HepG2 (cell line): Measurements from ENCODE around the gene SLC35F6. TPM values are rescaled to one million over a fixed set of nuclear protein-coding genes. Genes with fewer than 3 reads are reported as not detected.

Experiments used
- ETV6 ChIP-seq: sonication (generic); formaldehyde crosslinking; conservative IDR thresholded peaks from 2 replicates; pipeline ENCODE4 v1.4.0; 2020; ENCODE audit warnings: missing genetic modification reagents
- ISX ChIP-seq: sonication (generic); formaldehyde crosslinking; conservative IDR thresholded peaks from 2 replicates; pipeline ENCODE4 v1.5.0; 2020; ENCODE audit warnings: missing genetic modification reagents
- JDP2 ChIP-seq: sonication (generic); formaldehyde crosslinking; IDR thresholded peaks from 2 replicates; pipeline ENCODE4 v1.8.1; 2022; ENCODE audit warnings: missing genetic modification reagents, borderline replicate concordance
- NKX3-1 ChIP-seq: sonication (generic); formaldehyde crosslinking; IDR thresholded peaks from 2 replicates; pipeline ENCODE4 v1.5.0; 2020; ENCODE audit warnings: missing genetic modification reagents
- NR3C1 ChIP-seq: sonication (generic); formaldehyde crosslinking; IDR thresholded peaks from 2 replicates; pipeline ENCODE4 v1.4.0; 2020; ENCODE audit warnings: missing genetic modification reagents
- RNF2 ChIP-seq: fragments of 450-650 bp; conservative IDR thresholded peaks from 2 replicates; pipeline ENCODE4 v1.6.1; 2016; ENCODE audit warnings: low read depth
- SMAD3 ChIP-seq: sonication (generic); formaldehyde crosslinking; IDR thresholded peaks from 2 replicates; pipeline ENCODE4 v1.4.0; 2020; ENCODE audit warnings: missing genetic modification reagents
- ZBTB42 ChIP-seq: sonication (generic); formaldehyde crosslinking; IDR thresholded peaks from 2 replicates; pipeline ENCODE4 v1.5.0; 2020; ENCODE audit warnings: mild to moderate bottlenecking, missing genetic modification reagents
- ZFX ChIP-seq: sonication (generic); formaldehyde crosslinking; IDR thresholded peaks from 2 replicates; pipeline ENCODE4 v1.4.0; 2020; ENCODE audit warnings: mild to moderate bottlenecking, low read depth, missing genetic modification reagents, moderate library complexity
- ZNF296 ChIP-seq: sonication (generic); formaldehyde crosslinking; conservative IDR thresholded peaks from 2 replicates; pipeline ENCODE4 v1.5.0; 2020; ENCODE audit warnings: mild to moderate bottlenecking, missing genetic modification reagents
- polyA plus RNA-seq, 8 experiments: library from polyadenylated mRNA; depleted of rRNA in 3 of 8; stranded (reverse) in 7 of 8; unstranded in 1 of 8; fragments of >200 nt; fragmentation: Illumina TruSeq in 4 of 8; extraction: Trizol in 4 of 8; gene quantifications; 2 replicates each; pipeline versions ENCODE4 v1.2.1 to v1.2.3, GENCODE V29; 2011 to 2016; ENCODE audit warnings: low read depth in 4 of 8, missing spikeins in 1 of 8, mixed read lengths in 1 of 8; ENCODE audit not compliant: insufficient read depth in 1 of 8
- total RNA-seq, 5 experiments: library from RNA; depleted of rRNA; stranded (reverse); fragments of >200 nt; fragmentation: Illumina TruSeq; extraction: Trizol; gene quantifications; 2 replicates each; pipeline ENCODE4 v1.2.3, GENCODE V29; 2016; ENCODE audit warnings: low read depth in 1 of 5
- TF ChIP-seq, protein P1 (sequence below): sonication (generic); formaldehyde crosslinking; IDR thresholded peaks from 2 replicates; pipeline ENCODE4 v1.4.0; 2020; ENCODE audit warnings: missing genetic modification reagents
- TF ChIP-seq, protein P2 (sequence below): sonication (generic); formaldehyde crosslinking; IDR thresholded peaks from 2 replicates; pipeline ENCODE4 v1.8.0; 2022; ENCODE audit warnings: missing genetic modification reagents, mild to moderate bottlenecking, moderate library complexity, borderline replicate concordance
- TF ChIP-seq, protein P3 (sequence below): sonication (generic); formaldehyde crosslinking; conservative IDR thresholded peaks from 2 replicates; pipeline ENCODE4 v1.4.0; 2020; ENCODE audit warnings: missing genetic modification reagents
- TF ChIP-seq, protein P4 (sequence below): sonication (generic); formaldehyde crosslinking; conservative IDR thresholded peaks from 2 replicates; pipeline ENCODE4 v1.8.0; 2022; ENCODE audit warnings: mild to moderate bottlenecking, moderate library complexity, missing genetic modification reagents
- TF ChIP-seq, protein P5 (sequence below), 2 experiments: sonication (generic) in 1 of 2; formaldehyde crosslinking in 1 of 2; IDR thresholded peaks; 2 replicates each; pipeline versions ENCODE4 v1.5.1 to v1.6.1; 2011 to 2020; ENCODE audit warnings: borderline replicate concordance in 1 of 2, low read depth in 1 of 2, low read length in 1 of 2, mild to moderate bottlenecking in 1 of 2, missing genetic modification reagents in 1 of 2, moderate library complexity in 1 of 2
- TF ChIP-seq, protein P6 (sequence below): IDR thresholded peaks from 2 replicates; pipeline ENCODE4 v1.6.1; 2016; ENCODE audit warnings: missing compliant biosample characterization, missing genetic modification reagents, borderline replicate concordance

The SLC35F6 gene
- total and polyA plus RNA-seq, 2 of the 13 experiments (the other 11 are each of a cell fraction or from before 2014, with no cell fraction given) = 15.2 to 21.2 TPM

DNA sequence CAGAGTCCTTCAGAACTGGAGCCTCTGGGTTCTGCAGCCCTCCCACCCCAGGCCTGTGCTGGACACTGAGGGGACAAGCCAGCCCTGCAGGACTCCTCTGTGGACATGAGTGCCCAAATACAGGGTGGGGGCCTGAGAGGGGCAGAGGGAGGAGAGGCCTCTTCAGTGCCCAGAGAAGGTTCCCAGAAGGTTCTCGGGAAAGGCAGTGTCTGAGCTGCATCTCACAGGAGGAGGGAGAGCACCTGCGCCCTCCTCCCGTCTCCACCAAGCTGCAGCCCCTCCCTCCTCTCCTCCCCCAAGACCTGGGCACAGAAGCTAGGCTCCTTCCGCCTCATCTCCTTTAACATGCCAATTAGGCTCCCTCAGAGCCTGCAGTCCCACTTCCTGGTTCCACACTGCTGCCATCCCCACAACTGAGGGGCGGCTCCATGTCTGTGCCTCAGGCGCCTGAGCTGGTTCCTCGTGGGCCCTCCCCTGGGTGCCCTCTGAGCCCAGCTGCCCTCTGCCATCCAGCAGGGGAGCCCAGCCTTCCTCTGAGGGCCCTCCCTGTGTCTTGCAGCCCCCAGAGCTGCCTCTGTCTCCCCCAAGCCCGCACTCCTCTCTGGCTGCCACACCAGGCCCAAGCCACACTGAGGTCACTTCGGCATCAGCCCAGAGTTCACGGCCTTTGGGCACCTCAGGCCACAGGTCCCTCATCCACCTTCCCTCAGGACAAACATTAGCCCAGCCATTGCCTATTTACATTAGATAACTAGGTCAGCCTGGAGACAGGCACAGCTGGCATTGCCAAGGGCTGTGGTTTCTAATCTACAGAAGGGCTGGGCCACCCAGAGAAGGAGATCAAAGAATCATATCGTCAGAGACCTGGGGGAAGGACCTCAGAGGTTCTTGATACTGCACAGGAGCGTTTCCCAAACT, 42.7 kb upstream of the SLC35F6 start (continued):
- no peak for TF ChIP-seq SMAD3
- TF ChIP-seq, protein P1, sequence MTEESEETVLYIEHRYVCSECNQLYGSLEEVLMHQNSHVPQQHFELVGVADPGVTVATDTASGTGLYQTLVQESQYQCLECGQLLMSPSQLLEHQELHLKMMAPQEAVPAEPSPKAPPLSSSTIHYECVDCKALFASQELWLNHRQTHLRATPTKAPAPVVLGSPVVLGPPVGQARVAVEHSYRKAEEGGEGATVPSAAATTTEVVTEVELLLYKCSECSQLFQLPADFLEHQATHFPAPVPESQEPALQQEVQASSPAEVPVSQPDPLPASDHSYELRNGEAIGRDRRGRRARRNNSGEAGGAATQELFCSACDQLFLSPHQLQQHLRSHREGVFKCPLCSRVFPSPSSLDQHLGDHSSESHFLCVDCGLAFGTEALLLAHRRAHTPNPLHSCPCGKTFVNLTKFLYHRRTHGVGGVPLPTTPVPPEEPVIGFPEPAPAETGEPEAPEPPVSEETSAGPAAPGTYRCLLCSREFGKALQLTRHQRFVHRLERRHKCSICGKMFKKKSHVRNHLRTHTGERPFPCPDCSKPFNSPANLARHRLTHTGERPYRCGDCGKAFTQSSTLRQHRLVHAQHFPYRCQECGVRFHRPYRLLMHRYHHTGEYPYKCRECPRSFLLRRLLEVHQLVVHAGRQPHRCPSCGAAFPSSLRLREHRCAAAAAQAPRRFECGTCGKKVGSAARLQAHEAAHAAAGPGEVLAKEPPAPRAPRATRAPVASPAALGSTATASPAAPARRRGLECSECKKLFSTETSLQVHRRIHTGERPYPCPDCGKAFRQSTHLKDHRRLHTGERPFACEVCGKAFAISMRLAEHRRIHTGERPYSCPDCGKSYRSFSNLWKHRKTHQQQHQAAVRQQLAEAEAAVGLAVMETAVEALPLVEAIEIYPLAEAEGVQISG (CRISPR knock-in tag) = no peak
- TF ChIP-seq, protein P2, sequence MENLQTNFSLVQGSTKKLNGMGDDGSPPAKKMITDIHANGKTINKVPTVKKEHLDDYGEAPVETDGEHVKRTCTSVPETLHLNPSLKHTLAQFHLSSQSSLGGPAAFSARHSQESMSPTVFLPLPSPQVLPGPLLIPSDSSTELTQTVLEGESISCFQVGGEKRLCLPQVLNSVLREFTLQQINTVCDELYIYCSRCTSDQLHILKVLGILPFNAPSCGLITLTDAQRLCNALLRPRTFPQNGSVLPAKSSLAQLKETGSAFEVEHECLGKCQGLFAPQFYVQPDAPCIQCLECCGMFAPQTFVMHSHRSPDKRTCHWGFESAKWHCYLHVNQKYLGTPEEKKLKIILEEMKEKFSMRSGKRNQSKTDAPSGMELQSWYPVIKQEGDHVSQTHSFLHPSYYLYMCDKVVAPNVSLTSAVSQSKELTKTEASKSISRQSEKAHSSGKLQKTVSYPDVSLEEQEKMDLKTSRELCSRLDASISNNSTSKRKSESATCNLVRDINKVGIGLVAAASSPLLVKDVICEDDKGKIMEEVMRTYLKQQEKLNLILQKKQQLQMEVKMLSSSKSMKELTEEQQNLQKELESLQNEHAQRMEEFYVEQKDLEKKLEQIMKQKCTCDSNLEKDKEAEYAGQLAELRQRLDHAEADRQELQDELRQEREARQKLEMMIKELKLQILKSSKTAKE (CRISPR knock-in tag) = peak; percentile 84
- TF ChIP-seq NR3C1 (CRISPR knock-in tag) = no peak
- TF ChIP-seq ISX (CRISPR knock-in tag) = no peak
- TF ChIP-seq, protein P3, sequence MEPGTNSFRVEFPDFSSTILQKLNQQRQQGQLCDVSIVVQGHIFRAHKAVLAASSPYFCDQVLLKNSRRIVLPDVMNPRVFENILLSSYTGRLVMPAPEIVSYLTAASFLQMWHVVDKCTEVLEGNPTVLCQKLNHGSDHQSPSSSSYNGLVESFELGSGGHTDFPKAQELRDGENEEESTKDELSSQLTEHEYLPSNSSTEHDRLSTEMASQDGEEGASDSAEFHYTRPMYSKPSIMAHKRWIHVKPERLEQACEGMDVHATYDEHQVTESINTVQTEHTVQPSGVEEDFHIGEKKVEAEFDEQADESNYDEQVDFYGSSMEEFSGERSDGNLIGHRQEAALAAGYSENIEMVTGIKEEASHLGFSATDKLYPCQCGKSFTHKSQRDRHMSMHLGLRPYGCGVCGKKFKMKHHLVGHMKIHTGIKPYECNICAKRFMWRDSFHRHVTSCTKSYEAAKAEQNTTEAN (CRISPR knock-in tag) = no peak
- TF ChIP-seq, protein P4, sequence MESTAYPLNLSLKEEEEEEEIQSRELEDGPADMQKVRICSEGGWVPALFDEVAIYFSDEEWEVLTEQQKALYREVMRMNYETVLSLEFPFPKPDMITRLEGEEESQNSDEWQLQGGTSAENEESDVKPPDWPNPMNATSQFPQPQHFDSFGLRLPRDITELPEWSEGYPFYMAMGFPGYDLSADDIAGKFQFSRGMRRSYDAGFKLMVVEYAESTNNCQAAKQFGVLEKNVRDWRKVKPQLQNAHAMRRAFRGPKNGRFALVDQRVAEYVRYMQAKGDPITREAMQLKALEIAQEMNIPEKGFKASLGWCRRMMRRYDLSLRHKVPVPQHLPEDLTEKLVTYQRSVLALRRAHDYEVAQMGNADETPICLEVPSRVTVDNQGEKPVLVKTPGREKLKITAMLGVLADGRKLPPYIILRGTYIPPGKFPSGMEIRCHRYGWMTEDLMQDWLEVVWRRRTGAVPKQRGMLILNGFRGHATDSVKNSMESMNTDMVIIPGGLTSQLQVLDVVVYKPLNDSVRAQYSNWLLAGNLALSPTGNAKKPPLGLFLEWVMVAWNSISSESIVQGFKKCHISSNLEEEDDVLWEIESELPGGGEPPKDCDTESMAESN (CRISPR knock-in tag) = 0 out of 2 replicates have a peak, but pooled peaks have one; percentile 50
- no peak for TF ChIP-seq ZBTB42 (CRISPR knock-in tag)
- TF ChIP-seq, protein P5, sequence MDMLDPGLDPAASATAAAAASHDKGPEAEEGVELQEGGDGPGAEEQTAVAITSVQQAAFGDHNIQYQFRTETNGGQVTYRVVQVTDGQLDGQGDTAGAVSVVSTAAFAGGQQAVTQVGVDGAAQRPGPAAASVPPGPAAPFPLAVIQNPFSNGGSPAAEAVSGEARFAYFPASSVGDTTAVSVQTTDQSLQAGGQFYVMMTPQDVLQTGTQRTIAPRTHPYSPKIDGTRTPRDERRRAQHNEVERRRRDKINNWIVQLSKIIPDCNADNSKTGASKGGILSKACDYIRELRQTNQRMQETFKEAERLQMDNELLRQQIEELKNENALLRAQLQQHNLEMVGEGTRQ (IDR thresholded peaks at IDR 0.05; ENCODE audit: low read depth, low read length) = no peak
- TF ChIP-seq, protein P5 (CRISPR knock-in tag; IDR thresholded peaks at IDR 0.05; ENCODE audit: borderline replicate concordance) = no peak
- TF ChIP-seq ZNF296 = no peak
- TF ChIP-seq, protein P6, sequence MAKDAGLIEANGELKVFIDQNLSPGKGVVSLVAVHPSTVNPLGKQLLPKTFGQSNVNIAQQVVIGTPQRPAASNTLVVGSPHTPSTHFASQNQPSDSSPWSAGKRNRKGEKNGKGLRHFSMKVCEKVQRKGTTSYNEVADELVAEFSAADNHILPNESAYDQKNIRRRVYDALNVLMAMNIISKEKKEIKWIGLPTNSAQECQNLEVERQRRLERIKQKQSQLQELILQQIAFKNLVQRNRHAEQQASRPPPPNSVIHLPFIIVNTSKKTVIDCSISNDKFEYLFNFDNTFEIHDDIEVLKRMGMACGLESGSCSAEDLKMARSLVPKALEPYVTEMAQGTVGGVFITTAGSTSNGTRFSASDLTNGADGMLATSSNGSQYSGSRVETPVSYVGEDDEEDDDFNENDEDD = no peak
- TF ChIP-seq NKX3-1 (CRISPR knock-in tag) = no peak
- TF ChIP-seq ETV6 (CRISPR knock-in tag) = 0 out of 2 replicates have a peak, but pooled peaks have one; percentile 39
- TF ChIP-seq RNF2 = no peak
- TF ChIP-seq JDP2 (CRISPR knock-in tag) = no peak
- TF ChIP-seq ZFX = peak; percentile 59
